ENCODE results near the gene KDM4B. TPM values are rescaled to one million over a fixed set of nuclear protein-coding genes. Genes with fewer than 3 reads are reported as not detected.

KDM4B gene
- total RNA-seq, 2 donors from 2014 or later: 27.8 to 38.5 TPM

GRCh38 chr19:5020368-5020767 lies 51.5 kb downstream of the KDM4B start:
- H3K27ac Mint-ChIP-seq: no peak overlapping the region
- peaks cover 23% of the 10 kb centered on the region for H3K36me3 ChIP-seq (ENCODE audit: control insufficient read depth, insufficient read depth, low read length)
- H3K27me3 Mint-ChIP-seq (ENCODE audit: insufficient read depth): no peaks in the 10 kb centered on the region
- no peak for TF ChIP-seq CTCF (conservative IDR thresholded peaks at IDR 0.05)
- H3K9ac ChIP-seq (ENCODE audit: extremely low read depth, low read length, poor library complexity, severe bottlenecking): no peak overlapping the region
- H3K9me3 Mint-ChIP-seq: no peaks in the 10 kb centered on the region
- H3K4me1 ChIP-seq (ENCODE audit: control insufficient read depth, insufficient read depth, low read length): no peaks in the 10 kb centered on the region
- H3K4me1 Mint-ChIP-seq: no peaks in the 10 kb centered on the region
- no peak for DNase-seq
- 87 to 90% methylated on average over 11 to 21 of the region's 21 CpGs for WGBS, 2 experiments (ENCODE audit: insufficient coverage in 1 of 2, insufficient read length in 1 of 2)
- no peaks in the 10 kb centered on the region for H3K27me3 ChIP-seq (ENCODE audit: control insufficient read depth, insufficient read depth, low read length, poor library complexity, severe bottlenecking)
- no peak overlapping the region for H3K4me3 ChIP-seq (ENCODE audit: low read length)
- no peaks in the 10 kb centered on the region for H3K9me3 ChIP-seq (ENCODE audit: control insufficient read depth, low read length)
- H3K27ac ChIP-seq (ENCODE audit: low read depth, low read length): no peak overlapping the region
- peaks cover 7% of the 10 kb centered on the region for H3K36me3 Mint-ChIP-seq (ENCODE audit: low read depth)
- no peak overlapping the region for H3K4me3 Mint-ChIP-seq

- WGBS, 2 experiments (ENCODE audit: insufficient coverage in 1 of 2, insufficient read length in 1 of 2): 94 to 100% methylated on average over 3 to 5 of the region's 5 CpGs
- no peak for TF ChIP-seq CTCF (conservative IDR thresholded peaks at IDR 0.05)
Observed at GRCh38 chr19:5021046-5021445, 52.1 kb downstream of the KDM4B start.

GRCh38 chr19:5022066-5022860 lies 53.4 kb downstream of the KDM4B start:
- Histone ChIP-seq H3K9me3 (ENCODE audit: control insufficient read depth, low read length) (no peaks in the 10 kb centered on the region), H3K27ac (ENCODE audit: low read depth, low read length) (no peak overlapping the region), H3K36me3 (ENCODE audit: control insufficient read depth, insufficient read depth, low read length) (peaks cover 13% of the 10 kb centered on the region), H3K4me1 (ENCODE audit: control insufficient read depth, insufficient read depth, low read length) (no peaks in the 10 kb centered on the region), H3K4me3 (ENCODE audit: low read length) (no peak overlapping the region), H3K27me3 (ENCODE audit: control insufficient read depth, insufficient read depth, low read length, poor library complexity, severe bottlenecking) (no peaks in the 10 kb centered on the region), H3K9ac (ENCODE audit: extremely low read depth, low read length, poor library complexity, severe bottlenecking) (no peak overlapping the region)
- H3K4me1 Mint-ChIP-seq: no peaks in the 10 kb centered on the region
- H3K36me3 Mint-ChIP-seq (ENCODE audit: low read depth): peaks cover 2% of the 10 kb centered on the region
- 96% methylated on average over 5 to 16 of the region's 16 CpGs for WGBS, 2 experiments (ENCODE audit: insufficient coverage in 1 of 2, insufficient read length in 1 of 2)
- no peaks in the 10 kb centered on the region for H3K9me3 Mint-ChIP-seq
- H3K4me3 Mint-ChIP-seq: no peak overlapping the region
- peak overlapping the region; percentile 55 for H3K27ac Mint-ChIP-seq
- DNase-seq: no peak
- H3K27me3 Mint-ChIP-seq (ENCODE audit: insufficient read depth): no peaks in the 10 kb centered on the region
- no peak for TF ChIP-seq CTCF (conservative IDR thresholded peaks at IDR 0.05)

More at GRCh38 chr19:5021046-5021445, 52.1 kb downstream of the KDM4B start:
- no peak overlapping the region for H3K4me3 ChIP-seq (ENCODE audit: low read length)
- peaks cover 23% of the 10 kb centered on the region for H3K36me3 ChIP-seq (ENCODE audit: control insufficient read depth, insufficient read depth, low read length)
- no peak overlapping the region for H3K4me3 Mint-ChIP-seq
- no peaks in the 10 kb centered on the region for H3K4me1 Mint-ChIP-seq
- H3K27ac ChIP-seq (ENCODE audit: low read depth, low read length): no peak overlapping the region
- H3K4me1 ChIP-seq (ENCODE audit: control insufficient read depth, insufficient read depth, low read length): no peaks in the 10 kb centered on the region
- no peaks in the 10 kb centered on the region for H3K9me3 ChIP-seq (ENCODE audit: control insufficient read depth, low read length)
- no peaks in the 10 kb centered on the region for H3K9me3 Mint-ChIP-seq
- no peaks in the 10 kb centered on the region for H3K27me3 Mint-ChIP-seq (ENCODE audit: insufficient read depth)
- H3K36me3 Mint-ChIP-seq (ENCODE audit: low read depth): peaks cover 7% of the 10 kb centered on the region
- no peaks in the 10 kb centered on the region for H3K27me3 ChIP-seq (ENCODE audit: control insufficient read depth, insufficient read depth, low read length, poor library complexity, severe bottlenecking)
- no peak overlapping the region for H3K27ac Mint-ChIP-seq
- no peak overlapping the region for H3K9ac ChIP-seq (ENCODE audit: extremely low read depth, low read length, poor library complexity, severe bottlenecking)
- DNase-seq: no peak
